NCI-H345 (cell line): ENCODE measurements around the gene INPP4B.

ENCODE experiments used
- DNase-seq: peaks from one replicate; lab custom pipeline; 2025; lab: John Stamatoyannopoulos, UW

INPP4B gene

GRCh38 chr4:142226014-142226413, 620.1 kb downstream of the INPP4B start:
- no peak for DNase-seq

GRCh38 chr4:142222127-142222526, 624.0 kb downstream of the INPP4B start:
- no peak for DNase-seq

- no peak for DNase-seq
Observed at GRCh38 chr4:142218726-142219125, 627.4 kb downstream of the INPP4B start.

DNA sequence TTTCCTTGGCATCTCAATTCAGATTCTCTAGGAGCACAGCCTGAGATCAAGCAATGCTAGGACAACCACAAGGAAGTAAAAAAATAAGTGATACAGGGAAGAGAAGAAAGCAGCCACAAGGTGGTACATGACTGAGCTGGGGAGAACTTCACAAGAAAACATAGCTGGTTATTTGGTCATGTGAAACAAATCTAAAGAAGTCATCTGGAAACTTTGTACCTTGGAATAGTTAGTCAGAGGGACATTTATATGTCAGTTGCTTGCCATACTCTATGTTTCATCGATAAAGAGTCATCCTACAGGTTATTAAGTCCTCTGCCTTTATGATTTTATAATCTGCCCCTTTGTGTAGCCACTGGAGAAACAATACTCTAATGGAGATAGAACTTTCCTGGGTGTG, 634.7 kb downstream of the INPP4B start:
- no peak for DNase-seq

- no peak for DNase-seq
Observed at GRCh38 chr4:142203505-142203904, 642.6 kb downstream of the INPP4B start.

DNA sequence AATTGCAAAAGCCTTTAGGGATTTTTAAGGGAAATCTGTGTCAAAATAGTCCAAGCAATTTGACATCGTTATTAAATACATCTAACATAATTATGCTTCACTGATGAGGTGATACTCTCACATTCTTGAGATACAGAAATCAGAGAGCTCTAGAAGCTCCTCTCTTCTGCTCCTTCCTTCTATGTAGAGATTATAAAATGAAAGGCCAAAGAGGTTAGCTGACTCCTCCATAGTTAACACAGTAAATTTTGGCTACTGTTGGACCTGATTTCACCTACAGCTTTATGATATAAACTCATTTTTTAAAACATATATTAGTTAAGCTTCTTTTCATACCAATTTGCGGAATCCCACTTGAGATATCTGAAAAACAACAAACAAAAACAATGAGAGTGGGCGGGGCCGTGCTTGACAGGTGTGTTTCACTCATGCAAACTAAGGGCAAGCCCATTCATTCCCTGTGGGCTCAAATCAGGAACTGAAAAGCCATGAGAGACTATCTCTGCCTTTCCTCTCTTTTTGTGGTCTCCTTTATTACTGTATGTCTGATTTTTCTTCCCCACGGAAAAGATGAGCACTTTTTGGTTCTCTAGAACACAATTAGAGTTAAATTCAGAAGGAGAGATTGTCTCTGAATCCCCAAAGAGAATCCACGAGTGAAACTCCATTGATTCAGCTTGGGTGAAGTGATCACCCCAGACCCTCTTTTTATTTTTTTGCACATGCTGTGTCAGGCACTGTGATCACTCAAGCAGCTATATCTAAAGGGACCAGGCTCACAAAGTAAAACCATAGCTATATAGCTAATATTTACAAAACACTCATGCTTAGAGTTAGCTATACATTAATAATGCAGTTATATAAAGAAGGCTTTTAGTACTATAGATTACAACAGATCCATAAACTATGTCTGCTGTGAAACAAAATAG, 643.4 kb downstream of the INPP4B start:
- peak; percentile 7 for DNase-seq

GRCh38 chr4:142201041-142201440, 645.1 kb downstream of the INPP4B start:
- DNase-seq: no peak

DNA sequence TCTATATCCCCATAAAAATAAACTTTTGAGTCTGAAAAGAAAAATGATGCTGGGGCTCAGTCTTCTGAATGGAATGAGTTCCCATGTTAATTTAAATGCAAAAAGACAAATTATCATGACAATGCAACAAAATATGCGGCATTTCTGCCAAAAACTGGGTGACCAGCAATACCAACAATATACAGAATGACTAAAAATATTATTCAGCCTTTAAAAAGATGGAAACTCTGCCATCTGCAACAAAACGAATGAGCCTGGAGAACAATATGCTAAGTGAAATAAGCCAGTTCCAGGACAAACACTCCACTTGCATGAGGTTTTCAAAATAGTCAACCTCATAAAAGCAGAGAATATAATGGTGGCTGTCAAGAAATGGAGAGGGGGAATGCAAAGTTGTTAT, 651.2 kb downstream of the INPP4B start:
- DNase-seq: no peak

- no peak for DNase-seq
Observed at GRCh38 chr4:142191901-142192300, 654.2 kb downstream of the INPP4B start.

DNA sequence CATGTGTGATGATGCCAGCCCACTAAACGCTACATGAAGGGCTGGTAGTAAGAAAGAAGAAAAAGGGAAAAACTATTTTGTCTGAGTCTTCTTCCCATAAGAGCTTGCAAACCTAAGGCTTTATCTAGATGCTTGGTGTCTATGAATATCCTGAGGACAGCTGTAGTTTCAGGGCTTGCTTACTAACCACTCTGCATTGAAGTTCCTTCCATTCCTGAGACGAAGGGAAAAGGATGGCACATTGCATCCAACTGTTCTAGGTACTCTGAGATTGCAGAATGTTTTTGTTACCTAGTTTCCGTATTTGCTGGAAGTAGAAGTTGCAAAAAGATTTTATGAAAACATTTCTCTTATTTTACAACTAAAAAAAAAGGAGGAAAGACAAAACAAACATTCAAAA, 665.1 kb downstream of the INPP4B start:
- no peak for DNase-seq

GRCh38 chr4:142169216-142169615, 676.9 kb downstream of the INPP4B start:
- DNase-seq: no peak

DNA sequence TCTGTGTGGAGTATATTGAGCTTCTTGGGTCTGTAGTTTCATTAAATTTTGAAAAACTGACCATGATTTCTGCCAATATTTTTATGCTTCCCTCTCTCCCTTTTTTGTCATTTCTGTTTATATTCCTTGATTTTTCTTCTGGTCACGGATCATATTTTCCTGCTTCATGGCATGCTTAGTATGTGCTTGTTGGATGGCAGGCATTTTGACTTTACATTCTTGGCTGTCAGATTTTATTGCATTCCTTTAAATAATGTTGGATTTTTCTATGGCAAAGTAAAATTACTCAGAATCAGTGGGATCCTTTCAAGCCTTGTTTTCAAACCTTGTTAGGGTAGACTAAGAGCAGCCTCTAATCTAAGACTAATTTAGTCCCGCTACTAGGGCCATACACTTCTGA, 677.9 kb downstream of the INPP4B start:
- DNase-seq: no peak

- DNase-seq: no peak
Observed at GRCh38 chr4:142164767-142165500, 681.2 kb downstream of the INPP4B start.

DNA sequence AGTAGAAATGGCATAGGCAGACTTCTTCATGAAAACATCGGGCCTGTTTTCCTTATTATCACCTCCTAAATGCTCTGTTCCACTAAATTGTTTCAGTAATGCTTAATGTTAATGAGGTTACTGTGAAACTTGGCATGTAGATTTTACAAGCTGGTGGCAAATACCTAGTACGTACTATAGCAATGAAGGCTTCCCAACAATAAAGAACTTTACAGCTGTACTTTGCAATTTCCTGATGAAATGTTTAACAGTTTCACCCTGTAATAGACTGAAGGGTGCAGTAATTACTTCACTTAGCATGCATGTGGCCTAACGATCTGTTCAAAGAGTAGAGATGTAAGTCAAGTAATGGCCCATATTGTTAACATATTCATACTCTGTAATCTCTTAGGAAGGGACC, 685.0 kb downstream of the INPP4B start:
- no peak for DNase-seq

- DNase-seq: no peak
Observed at GRCh38 chr4:142160509-142160908, 685.6 kb downstream of the INPP4B start.

GRCh38 chr4:142158980-142159379, 687.1 kb downstream of the INPP4B start:
- DNase-seq: no peak

DNA sequence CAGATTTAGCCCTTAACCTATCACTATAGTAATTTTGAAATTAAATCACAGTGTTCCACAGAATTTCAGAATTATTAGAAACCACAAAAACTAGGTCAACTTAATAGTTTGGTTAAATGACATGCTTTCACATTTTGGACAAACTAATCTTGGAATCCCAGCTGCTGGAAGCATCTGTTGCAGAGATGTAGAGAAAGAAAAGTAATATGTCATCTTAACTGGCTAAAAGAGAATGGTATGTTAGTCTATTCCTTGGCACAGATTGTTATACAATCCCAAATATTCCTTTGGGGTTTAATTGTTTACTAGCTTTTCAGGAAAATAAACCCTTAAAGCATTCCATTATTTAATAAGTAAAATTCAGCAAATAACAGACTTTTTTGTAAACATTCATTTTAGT, 689.8 kb downstream of the INPP4B start:
- no peak for DNase-seq

DNA sequence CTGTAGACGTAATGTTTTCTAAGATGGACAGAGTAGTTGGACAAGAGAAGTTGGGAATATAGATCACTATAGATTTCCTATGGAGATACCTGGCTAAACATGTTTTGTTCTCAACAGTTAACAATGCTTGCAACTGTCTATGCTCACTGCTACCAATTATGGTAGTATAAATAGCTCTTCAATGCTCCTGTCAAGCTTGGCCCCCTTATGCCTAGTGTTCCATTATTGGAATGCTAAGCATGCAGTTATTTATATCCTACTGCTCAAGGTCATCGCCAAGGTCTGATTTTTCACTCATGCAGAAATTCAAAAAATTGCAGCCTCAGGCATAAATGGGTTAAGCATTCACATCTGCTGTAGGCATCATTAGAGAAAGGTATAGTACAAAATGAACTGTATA, 690.8 kb downstream of the INPP4B start:
- no peak for DNase-seq

DNA sequence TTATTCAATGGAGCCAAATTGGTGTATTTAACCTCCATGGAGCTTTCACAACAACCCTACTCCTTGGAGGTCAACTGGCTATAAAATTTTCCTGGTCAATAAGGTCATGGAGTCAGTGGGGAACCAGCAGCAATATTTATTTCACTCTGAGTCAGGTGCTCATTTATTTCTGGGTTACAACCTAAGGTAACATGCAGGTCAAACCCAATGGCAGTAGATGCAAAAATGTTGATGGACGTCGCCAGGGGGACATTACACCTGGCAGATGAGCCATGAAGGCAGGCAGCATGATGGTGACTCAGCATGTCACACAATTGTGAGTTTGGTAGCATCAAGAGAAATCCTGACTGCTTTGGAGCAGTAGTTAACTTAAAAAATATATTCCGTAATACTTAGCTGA, 695.6 kb downstream of the INPP4B start:
- no peak for DNase-seq

DNA sequence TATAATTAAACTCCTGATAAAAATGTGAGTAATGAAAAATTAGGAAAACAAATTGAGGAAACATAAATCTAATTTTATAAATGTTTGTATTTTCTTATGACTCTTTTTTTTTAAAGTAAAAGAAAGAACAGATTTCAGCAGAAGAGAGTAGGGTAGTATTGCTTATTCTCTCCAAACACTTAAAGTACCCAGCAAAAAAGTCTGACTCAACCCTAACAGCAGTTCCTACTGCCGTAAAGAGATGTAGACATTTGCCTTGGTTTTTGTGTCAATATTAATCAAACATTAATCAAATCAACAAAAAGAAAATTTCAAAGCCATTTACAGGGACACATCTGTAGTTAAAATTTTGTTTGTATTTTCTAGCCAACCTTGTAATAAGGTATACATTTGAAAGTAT, 701.3 kb downstream of the INPP4B start:
- no peak for DNase-seq

DNA sequence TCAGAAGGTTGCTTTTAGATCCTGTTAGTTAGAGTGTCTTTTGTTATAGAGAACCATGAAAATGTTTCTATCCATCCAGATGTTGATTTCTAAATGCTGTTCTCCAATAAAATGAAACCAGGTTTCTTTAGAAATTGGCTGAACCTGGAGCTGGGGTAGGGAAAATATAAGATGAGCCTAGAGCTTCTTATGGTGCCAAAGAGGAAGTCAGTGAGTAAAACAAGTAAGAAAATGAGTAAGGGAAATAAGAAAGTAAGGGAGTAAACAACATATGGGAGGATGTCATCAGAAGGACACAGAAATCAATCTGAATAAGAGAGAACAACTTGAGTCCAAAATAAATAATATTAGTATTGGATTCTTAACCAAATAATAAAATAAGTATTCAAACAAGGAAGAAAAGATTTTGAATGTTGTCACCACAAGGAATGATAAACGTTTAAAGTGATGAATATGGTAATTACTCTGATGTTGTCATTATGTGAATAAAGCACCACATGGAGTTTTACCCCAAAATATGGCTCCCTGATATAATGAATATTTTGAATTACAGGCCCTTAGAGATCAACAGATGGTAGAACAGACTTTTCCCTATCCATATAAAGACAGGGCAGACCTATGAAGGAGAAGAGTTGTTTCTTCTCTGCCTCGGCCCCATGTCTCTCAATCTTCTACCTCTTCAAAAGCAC, 703.6 kb downstream of the INPP4B start:
- DNase-seq: no peak

DNA sequence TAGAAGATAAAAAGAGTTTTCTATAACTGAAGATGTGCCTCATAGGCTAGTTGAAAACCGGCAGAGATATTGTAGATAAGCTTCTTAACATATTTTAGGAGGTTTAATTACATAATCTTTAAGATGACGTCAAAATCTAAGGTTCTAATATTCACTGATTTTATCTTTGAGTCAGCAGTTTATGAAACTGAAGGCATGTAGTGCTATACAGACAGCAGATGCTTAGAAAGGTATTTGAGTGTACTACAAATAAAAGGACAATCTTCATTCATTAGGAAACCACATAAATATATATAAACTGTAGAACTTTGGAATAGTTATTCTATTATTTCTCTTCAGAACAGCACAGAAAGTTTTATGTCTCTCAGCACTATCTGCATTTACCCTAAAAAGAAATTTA, 704.9 kb downstream of the INPP4B start:
- no peak for DNase-seq

DNA sequence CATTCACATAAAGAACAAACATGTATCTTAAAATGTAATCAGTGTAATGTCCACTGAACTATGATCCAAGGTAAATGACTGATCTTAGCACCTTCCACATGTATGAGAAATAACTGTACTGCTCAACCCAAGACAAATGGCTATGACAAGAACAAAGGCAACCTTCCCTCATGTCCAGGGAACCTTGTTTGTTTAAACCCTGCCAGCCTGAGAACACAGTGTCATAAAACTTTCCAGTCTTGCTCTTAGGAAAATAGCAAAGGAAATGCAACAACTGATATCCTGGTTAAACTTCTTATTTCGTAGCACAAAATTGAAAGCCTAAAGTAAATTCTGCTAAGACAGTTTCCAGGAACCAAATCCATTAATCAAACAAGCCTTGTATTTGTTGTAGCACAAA, 715.4 kb downstream of the INPP4B start:
- no peak for DNase-seq
